ENCODE data around the gene HLTF.

GRCh38 chr3:149021830-149022229 lies 64.5 kb downstream of the HLTF start:
- TF ChIP-seq CTCF (IDR thresholded peaks at IDR 0.05) (no peak), ZFX (IDR thresholded peaks at IDR 0.05; ENCODE audit: borderline replicate concordance) (no peak)
